GM21825 (cell line): ENCODE data around the gene ADCY3.

Experiments
- ATAC-seq: cut with Tn5 transposase; IDR thresholded peaks from one replicate; pipeline ENCODE4 v1.9.1; 2021; ENCODE audit warnings: mild to moderate bottlenecking, moderate library complexity; ENCODE audit not compliant: unreplicated experiment

Gene ADCY3

GRCh38 chr2:24920098-24920808, at the start of gene ADCY3:
ADCY3 (minus strand) TSS chr2:24920237; CDS start chr2:24918987, 1,250 bp downstream.
- peak; percentile 47 for ATAC-seq

GRCh38 chr2:24969784-24970183, 49.7 kb upstream of the ADCY3 start:
- ATAC-seq: no peak

GRCh38 chr2:24961903-24962302, 41.9 kb upstream of the ADCY3 start:
- no peak for ATAC-seq

GRCh38 chr2:24959761-24960160, 39.7 kb upstream of the ADCY3 start:
- no peak for ATAC-seq

- no peak for ATAC-seq
Measured at GRCh38 chr2:24958411-24958935, 38.4 kb upstream of the ADCY3 start.

- ATAC-seq: no peak
Measured at GRCh38 chr2:24957976-24958375, 37.9 kb upstream of the ADCY3 start.

- no peak for ATAC-seq
Measured at GRCh38 chr2:24957221-24957620, 37.2 kb upstream of the ADCY3 start.

GRCh38 chr2:24955921-24956320, 35.9 kb upstream of the ADCY3 start:
- no peak for ATAC-seq

GRCh38 chr2:24955232-24955631, 35.2 kb upstream of the ADCY3 start:
- no peak for ATAC-seq

GRCh38 chr2:24950102-24950501, 30.1 kb upstream of the ADCY3 start:
- ATAC-seq: no peak

GRCh38 chr2:24948506-24948905, 28.5 kb upstream of the ADCY3 start:
- ATAC-seq: no peak

GRCh38 chr2:24947561-24948157, 27.6 kb upstream of the ADCY3 start:
- ATAC-seq: no peak

GRCh38 chr2:24945907-24946306, 25.9 kb upstream of the ADCY3 start:
- ATAC-seq: no peak

- no peak for ATAC-seq
Measured at GRCh38 chr2:24943427-24944053, 23.5 kb upstream of the ADCY3 start.

- ATAC-seq: no peak
Measured at GRCh38 chr2:24939353-24939752, 19.3 kb upstream of the ADCY3 start.

GRCh38 chr2:24937236-24937635, 17.2 kb upstream of the ADCY3 start:
- no peak for ATAC-seq

- no peak for ATAC-seq
Measured at GRCh38 chr2:24935145-24935544, 15.1 kb upstream of the ADCY3 start.

- no peak for ATAC-seq
Measured at GRCh38 chr2:24932715-24933114, 12.7 kb upstream of the ADCY3 start.

GRCh38 chr2:24930768-24931167, 10.7 kb upstream of the ADCY3 start:
- ATAC-seq: peak; percentile 66

- ATAC-seq: no peak
Measured at GRCh38 chr2:24929230-24929629, 9.2 kb upstream of the ADCY3 start.

GRCh38 chr2:24928036-24928435, 8.0 kb upstream of the ADCY3 start:
- no peak for ATAC-seq
